ENCODE data around the gene LCNL1. TPM values are rescaled to one million over a fixed set of nuclear protein-coding genes. Genes with fewer than 3 reads are reported as not detected.

LCNL1 gene
- total RNA-seq, 1 experiment from 2014 or later = not detected

DNA sequence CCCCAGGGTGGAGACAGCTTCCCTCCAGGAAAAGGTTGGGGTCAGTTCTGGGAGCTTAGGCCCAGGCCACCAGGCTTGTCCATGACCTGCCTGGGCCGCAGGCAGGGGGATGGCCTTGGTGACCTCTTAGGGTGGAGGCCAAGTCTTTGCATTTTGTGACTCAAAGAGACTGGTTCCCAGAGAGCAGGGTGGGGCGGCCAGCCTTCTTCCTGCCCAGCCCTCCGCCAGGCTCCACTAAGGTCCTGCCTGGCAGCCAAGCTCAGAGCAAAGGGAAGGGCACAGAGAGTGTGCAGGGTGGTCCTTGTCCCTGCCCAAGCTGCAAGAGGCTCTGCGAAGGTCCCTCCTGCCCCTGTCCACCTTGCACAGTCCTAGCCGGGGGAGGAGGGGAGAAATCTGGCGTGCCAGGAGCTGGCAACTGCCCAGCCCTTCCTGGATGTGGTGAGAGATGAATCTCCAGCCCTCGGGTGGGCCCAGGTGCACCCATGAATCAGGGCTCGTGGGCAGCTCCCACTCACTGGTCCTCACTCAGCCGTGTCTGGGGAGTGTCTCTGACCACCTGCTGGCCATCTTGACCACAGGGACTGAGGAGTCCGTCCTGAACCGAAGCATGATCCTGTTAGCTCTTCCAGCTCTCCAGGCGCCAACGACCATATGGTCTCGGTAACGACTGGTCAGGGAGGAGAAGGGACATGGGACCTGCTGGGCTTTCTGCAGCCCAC is 7.8 kb upstream of the LCNL1 start:
- DNase-seq (ENCODE audit: low read depth) = no peak

DNA sequence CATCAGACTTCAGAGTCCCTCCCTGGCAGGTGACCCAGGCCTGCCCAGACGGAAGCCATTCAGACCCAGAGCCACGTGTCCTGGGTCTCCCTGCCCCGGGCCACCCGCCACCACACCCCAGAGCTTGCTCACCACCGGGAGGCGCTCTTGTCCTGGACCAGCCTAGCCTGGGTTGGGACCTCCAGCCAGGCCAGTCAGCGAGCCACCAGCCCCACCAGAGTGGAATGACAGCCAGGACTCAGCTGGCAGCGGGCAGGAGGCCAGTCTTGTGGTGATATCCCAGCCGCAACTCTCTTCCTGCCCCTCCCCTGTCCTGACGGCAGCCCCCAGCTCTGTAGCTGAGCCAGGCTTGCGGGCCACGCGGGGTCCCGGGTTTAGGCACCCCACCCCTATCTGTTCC is 7.1 kb upstream of the LCNL1 start:
- DNase-seq (ENCODE audit: low read depth) = peak; percentile 80

DNA sequence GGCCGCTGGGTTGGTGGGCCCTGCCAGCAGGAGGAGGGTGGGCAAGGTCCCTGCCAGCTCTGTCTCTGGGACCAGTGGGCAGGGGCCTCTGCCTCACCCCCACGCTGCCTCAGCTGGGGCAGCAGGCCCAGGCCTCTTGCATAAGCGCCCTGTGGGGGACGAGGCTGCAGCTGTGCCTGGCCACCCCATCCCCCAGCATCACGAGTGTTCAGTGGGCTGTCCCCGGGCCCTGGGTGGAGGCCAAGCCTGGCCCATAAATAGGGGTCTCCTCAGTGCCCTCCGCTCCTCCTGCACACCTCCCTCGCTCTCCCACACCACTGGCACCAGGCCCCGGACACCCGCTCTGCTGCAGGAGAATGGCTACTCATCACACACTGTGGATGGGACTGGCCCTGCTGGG is 5.6 kb upstream of the LCNL1 start, which contains the start of gene PTGDS:
PTGDS (plus strand) TSS at position 282 of the 400 bp plus-strand sequence; CDS start at position 357, 75 bp downstream.
- DNase-seq (ENCODE audit: low read depth) = no peak

- DNase-seq (ENCODE audit: low read depth) = no peak
Observed at GRCh38 chr9:136977649-136978072, 5.1 kb upstream of the LCNL1 start.

DNA sequence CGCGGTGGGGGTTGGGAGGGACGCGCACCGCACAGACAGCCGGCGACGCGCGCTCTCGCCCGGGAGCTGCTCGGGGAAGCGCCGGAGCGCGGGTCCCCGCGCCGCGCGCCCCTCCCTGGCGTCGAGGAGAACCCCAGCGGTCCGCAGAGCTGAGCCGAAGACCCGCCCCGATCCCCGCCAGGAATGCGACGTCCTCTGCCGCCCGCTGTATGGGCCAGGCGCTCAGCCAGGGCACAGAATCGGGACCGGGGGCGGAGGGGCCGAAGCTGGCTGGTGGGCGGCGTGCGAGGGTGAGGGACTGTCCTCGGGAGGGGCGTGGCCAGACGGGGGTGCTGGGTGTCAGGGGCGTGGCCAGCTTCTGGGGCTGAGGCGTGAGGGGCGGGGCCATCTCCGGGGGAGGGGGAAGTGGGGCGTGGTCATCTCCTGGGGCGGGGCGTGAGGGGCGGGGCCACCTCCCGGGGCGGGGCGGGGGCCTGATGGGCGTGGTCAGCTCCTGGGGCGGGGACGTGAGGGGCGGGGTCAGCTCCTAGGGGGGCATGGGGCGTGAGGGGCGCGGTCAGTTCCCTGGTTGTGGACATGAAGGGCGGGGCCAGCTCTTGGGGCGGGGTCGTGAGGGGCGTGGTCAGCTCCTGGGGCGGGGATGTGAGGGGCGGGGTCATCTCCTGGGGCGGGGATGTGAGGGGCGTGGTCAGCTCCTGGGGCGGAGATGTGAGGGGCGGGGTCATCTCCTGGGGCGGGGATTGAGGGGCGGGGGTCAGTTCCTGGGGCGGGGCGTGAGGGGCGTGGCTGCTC is 4.5 kb upstream of the LCNL1 start:
- peak; percentile 79 for DNase-seq (ENCODE audit: low read depth)

GRCh38 chr9:136978865-136979544 is 3.8 kb upstream of the LCNL1 start:
- no peak for DNase-seq (ENCODE audit: low read depth)

GRCh38 chr9:136979769-136980587 is 2.8 kb upstream of the LCNL1 start:
- DNase-seq (ENCODE audit: low read depth) = no peak

- no peak for DNase-seq (ENCODE audit: low read depth)
Observed at GRCh38 chr9:136980669-136981478, 1.9 kb upstream of the LCNL1 start.

DNA sequence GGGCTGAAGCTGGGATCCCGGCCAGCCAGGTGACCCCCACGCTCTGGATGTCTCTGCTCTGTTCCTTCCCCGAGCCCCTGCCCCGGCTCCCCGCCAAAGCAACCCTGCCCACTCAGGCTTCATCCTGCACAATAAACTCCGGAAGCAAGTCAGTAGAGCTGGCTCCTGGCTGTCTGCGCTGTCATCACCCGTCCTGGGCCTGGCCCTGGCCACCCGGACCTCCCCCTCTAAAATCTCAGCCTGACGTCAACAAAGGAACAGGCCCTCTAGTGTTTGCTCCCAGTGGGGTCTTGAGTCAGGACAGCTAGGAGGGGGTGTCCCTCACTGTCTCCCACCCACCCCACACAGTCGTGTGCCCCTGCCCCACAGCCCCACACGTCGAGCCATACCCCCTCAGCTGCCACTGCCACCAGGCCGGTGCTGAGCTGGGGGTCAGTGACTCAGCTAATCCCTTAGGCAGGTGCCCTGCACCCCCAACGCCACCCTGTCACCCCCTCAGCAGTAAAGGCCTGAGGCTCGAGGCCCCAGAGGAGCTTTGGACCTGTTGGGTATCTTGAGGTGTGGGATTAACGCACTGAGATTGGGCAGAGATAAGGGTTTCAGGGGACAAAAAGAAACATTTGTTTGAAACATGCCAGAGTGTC is 1.1 kb upstream of the LCNL1 start:
- DNase-seq (ENCODE audit: low read depth) = no peak

DNA sequence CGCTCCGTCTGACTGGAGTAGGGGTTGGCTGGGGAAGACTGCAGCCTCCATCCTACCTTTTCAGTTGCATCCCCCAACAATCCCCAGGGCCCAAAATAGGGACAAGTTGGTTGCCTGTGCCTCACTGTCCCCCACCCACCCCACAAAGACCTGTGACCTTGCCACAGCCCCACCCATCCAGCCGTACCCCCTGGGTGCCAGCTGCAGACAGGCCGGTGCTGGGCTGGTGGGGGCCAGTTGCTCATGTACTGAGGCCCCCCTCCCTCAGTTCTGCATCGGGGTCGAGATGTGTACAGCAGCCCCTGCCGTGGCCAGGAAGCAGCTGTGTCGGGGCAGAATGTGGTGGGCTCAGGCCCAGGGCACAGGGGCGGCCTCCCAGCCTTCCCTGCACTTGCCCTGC is 374 bp downstream of the LCNL1 start:
- DNase-seq (ENCODE audit: low read depth) = no peak

DNA sequence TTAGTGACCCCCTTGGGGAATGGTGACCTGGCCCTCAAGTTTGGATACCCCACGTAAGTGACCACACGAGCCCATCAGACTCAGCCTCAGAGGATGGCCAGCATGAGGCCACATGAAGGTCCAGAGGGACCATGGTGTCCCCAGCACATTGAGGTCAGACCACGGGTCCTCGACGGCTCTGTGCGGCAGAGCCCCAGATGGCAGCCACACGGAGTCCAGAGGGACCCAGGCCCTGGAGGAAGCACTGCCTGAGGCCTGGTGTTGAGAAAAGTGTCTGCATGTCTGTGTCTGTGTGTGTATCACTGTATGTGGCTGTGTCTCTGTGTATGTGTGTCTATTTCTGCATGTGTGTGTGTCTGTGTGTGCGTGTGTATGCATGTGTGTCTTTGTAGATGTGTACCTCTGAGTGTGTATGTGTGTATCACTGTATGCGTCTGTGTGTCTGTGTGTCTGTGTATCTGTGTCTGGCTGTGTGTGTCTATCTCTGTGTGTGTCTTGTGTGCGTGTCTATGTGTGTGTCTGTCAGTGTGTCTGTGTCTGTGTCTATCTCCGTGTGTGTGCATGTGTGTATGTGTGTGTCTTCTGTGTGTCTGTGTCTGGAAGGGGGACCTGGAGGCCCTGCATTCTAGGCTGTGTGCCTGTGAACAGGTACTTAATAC is 992 bp downstream of the LCNL1 start:
- no peak for DNase-seq (ENCODE audit: low read depth)

GRCh38 chr9:136984464-136985026 is 1.8 kb downstream of the LCNL1 start:
- DNase-seq (ENCODE audit: low read depth) = no peak

- DNase-seq (ENCODE audit: low read depth) = no peak
Observed at GRCh38 chr9:136985027-136985602, 2.3 kb downstream of the LCNL1 start.

DNA sequence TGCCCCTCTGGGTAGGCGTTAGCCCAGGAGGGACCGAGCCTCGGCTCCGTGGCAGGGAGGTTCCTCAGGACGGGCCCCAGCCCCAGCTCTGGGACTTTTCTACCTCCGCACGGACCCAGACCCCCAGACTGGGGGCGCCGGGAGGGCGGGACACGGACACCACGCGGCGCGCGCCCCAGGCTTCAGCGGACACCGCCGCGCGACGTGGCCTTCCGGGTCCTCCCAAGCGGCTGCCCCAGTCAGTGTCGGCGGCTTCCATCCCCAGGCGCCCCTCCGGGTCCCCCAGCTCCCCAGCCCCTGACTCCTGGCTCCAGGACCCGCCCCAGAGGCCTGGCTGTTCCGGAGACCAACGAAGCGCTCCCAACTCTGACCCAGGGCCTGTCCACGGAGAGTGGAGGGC is 3.1 kb downstream of the LCNL1 start:
- DNase-seq (ENCODE audit: low read depth) = no peak

GRCh38 chr9:136988872-136989271 is 6.1 kb downstream of the LCNL1 start:
- DNase-seq (ENCODE audit: low read depth) = no peak

GRCh38 chr9:136990242-136990911 is 7.6 kb downstream of the LCNL1 start:
- DNase-seq (ENCODE audit: low read depth) = no peak

DNA sequence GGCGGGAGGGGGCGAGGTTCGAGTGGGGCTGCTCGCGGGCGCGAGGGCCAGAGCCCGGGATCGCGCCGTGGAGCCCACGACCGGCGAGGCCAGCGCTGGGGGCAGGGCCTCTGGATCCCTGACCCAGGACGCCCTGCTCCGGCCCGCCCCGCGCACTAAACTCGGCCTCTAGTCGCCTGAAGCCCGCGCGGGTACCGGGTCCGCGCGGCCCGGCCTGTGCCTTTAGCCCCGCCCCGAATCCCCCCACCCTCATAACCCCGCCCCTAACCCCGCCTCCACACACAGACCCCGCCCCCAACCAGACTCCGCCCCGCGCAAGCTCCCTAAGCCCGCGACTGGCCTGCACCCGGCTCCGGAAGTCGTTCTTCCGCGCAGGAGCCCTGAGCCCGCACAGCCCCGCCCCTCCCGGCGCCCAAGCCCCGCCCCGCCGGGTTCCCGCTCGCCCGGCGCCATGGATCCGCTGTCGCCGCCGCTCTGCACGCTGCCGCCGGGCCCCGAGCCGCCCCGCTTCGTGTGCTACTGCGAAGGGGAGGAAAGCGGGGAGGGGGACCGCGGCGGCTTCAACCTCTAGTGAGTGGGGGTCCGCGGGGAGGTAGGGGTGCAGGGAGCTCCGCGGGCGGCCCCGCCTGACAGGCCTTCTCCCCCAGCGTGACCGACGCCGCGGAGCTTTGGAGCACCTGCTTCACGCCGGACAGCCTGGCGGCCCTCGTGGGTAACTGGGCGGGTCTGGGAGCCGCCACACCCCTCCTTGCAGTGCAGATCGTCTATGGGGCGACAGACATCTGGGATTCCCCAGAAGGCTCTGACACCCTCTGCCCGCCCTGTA is 9.4 kb downstream of the LCNL1 start, which contains the start of gene PAXX:
PAXX (plus strand) TSS at position 430 of the 826 bp plus-strand sequence; CDS start at position 452, 22 bp downstream.
- peak; percentile 96 for DNase-seq (ENCODE audit: low read depth)
